K562 treated with DMSO at 1 percent for 24 hours (cell line): ENCODE measurements around the gene IMPDH1. TPM values are rescaled to one million over a fixed set of nuclear protein-coding genes. Genes with fewer than 3 reads are reported as not detected.

Experiments used
- total RNA-seq: library from RNA; unstranded; fragments of 300-600 nt; gene quantifications from 2 replicates; pipeline ENCODE4 v1.2.3, GENCODE V29; 2022; ENCODE audit warnings: low read depth; ENCODE audit not compliant: insufficient read depth

Gene IMPDH1
- 80.5 and 88.7 TPM in 2 replicates for total RNA-seq

GRCh38 chr7:128409596-128410450 is at the start of gene IMPDH1:
IMPDH1 (minus strand) TSS chr7:128409982; CDS start chr7:128409901, 81 bp downstream.

GRCh38 chr7:128455543-128456254 is 45.9 kb upstream of the IMPDH1 start, which contains the start of gene HILPDA:
HILPDA (plus strand) TSS chr7:128455878; CDS start chr7:128457269, 1,391 bp downstream.

GRCh38 chr7:128361411-128362379 is 48.1 kb downstream of the IMPDH1 start, which contains the start of gene PRRT4:
PRRT4 (minus strand) TSS chr7:128361690.

GRCh38 chr7:128343554-128344430 is 66.0 kb downstream of the IMPDH1 start, which contains the start of gene RBM28:
RBM28 (minus strand) TSS chr7:128343908; CDS start chr7:128343793, 115 bp downstream.

Other genes with a start within 250 kb of the IMPDH1 start
- not detected in 2 replicates for gene LEP, start 168.7 kb downstream of the IMPDH1 start, total RNA-seq
- 26.2 and 29.7 TPM in 2 replicates for gene RBM28, start 66.1 kb downstream of the IMPDH1 start, total RNA-seq
- not detected in 2 replicates for gene PRRT4, start 48.3 kb downstream of the IMPDH1 start, total RNA-seq
- gene HILPDA, start 45.9 kb upstream of the IMPDH1 start, total RNA-seq, result 16.4 and 18.7 TPM in 2 replicates
- gene METTL2B, start 66.8 kb upstream of the IMPDH1 start, total RNA-seq, result 20.3 and 23.4 TPM in 2 replicates